Esophagus (tissue), 2 donors: ENCODE results near the gene DOCK2. TPM values are rescaled to one million over a fixed set of nuclear protein-coding genes. Genes with fewer than 3 reads are reported as not detected.

Experiments
- H3K27ac ChIP-seq, 2 donors: one replicate each; pipeline ENCODE4 v1.5.1; 2013; ENCODE audit warnings: low read depth in 2 of 2, mild to moderate bottlenecking in 2 of 2, inconsistent platforms in 1 of 2, low read length in 1 of 2, moderate library complexity in 1 of 2
- H3K27me3 ChIP-seq, 2 donors: one replicate each; pipeline ENCODE4 v1.6.1; 2013; ENCODE audit warnings: low read length in 2 of 2, control low read depth in 1 of 2, mild to moderate bottlenecking in 1 of 2; ENCODE audit not compliant: insufficient read depth in 2 of 2, control insufficient read depth in 1 of 2
- H3K36me3 ChIP-seq, 2 donors: one replicate each; pipeline ENCODE4 v1.6.1; 2013; ENCODE audit warnings: low read length in 1 of 2; ENCODE audit not compliant: control insufficient read depth in 2 of 2, insufficient read depth in 2 of 2
- H3K4me1 ChIP-seq, 2 donors: one replicate each; pipeline ENCODE4 v1.6.1; 2013; ENCODE audit warnings: low read length in 1 of 2; ENCODE audit not compliant: control insufficient read depth in 2 of 2, insufficient read depth in 2 of 2
- H3K4me3 ChIP-seq, 2 donors: one replicate each; pipeline ENCODE4 v1.5.1; 2013; ENCODE audit warnings: low read length in 2 of 2, mild to moderate bottlenecking in 2 of 2, low read depth in 1 of 2, moderate library complexity in 1 of 2
- H3K9me3 ChIP-seq, 2 donors: one replicate each; pipeline ENCODE4 v1.6.1; 2013; ENCODE audit warnings: mild to moderate bottlenecking in 2 of 2, low read depth in 1 of 2, low read length in 1 of 2, moderate library complexity in 1 of 2; ENCODE audit not compliant: control insufficient read depth in 2 of 2, insufficient read depth in 1 of 2
- WGBS, 2 donors: extraction: QIAGEN DNeasy Blood & Tissue Kit; methylation state at CpG; one replicate each; pipeline ENCODE4 v1.1.7; 2013; 5-methylcytosine and 5-hydroxymethylcytosine counted together
- polyA plus RNA-seq, 2 donors: library from polyadenylated mRNA; stranded (reverse); fragments of 200-250 nt; gene quantifications; one replicate each; pipeline ENCODE4 v1.2.3, GENCODE V29; 2013
- donor health status: healthy with polysubstance abuse.
- donor health status: Bipolar disorder and iron deficiency.

The DOCK2 gene
- polyA plus RNA-seq = 1 to 10 TPM in 1 of 2 donors, under 1 TPM in 1; 0.86 to 1.2 TPM

DNA sequence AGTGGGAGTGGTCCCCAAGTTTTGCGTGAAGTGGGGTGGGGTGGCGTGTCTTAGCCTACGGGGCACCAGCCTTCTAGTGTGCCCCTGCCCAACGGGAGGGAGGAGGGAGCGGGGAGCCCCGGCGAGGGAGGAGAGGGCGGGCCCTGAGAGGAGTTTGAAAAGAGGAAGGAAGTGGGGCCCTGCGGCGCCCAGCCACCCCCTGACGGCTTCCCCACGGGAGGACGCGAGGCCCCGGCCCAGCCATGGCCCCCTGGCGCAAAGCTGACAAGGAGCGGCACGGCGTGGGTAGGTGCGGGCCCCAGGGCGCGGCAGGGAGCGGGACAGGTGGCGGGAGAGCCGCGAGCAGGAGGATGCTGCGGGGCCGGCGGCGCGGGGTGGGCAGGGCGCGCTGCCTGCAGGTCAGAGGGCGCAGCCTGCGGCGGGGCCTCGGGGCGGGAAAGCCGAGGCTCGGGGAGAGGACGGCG lies at the start of gene DOCK2:
Gene DOCK2 (plus strand): TSS at position 191 of the 464 bp plus-strand sequence. CDS start 52 bp downstream, at position 243.
- no peaks in the 10 kb centered on the region for H3K36me3 ChIP-seq
- H3K4me3 ChIP-seq = peak within 1 kb of the TSS; percentile 32 to 47
- peak within 1 kb of the TSS in 1 of 2 donors; percentile 27 for H3K27ac ChIP-seq
- WGBS, 2 donors = 1% methylated on average over 37 to 42 of the region's 42 CpGs
- no peaks in the 10 kb centered on the region for H3K4me1 ChIP-seq
- no peaks in the 10 kb centered on the region for H3K27me3 ChIP-seq
- peaks cover 0 to 9% of the 10 kb centered on the region in 2 donors for H3K9me3 ChIP-seq

DNA sequence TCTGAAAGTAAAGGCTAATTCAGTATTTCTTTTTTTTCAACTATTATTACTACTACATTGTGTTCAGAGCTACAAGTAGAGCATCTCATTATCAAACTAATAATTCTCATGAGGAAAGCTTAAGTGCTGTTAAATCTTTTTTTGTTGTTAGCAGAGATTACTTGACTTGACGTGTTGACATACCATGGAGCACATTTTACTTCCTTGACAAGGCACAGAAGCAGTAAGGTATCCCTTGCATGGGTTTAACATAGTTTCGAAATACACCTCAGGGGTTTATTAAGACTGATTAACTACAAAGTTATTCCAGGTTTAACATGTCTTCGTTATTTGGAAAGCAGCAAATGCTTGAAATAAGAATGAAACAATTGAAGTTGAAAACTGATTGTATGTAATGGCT lies 46.5 kb upstream of the DOCK2 start:
- no peak overlapping the region for H3K27ac ChIP-seq
- no peak overlapping the region for H3K4me3 ChIP-seq
- H3K9me3 ChIP-seq = no peaks in the 10 kb centered on the region
- no peaks in the 10 kb centered on the region for H3K27me3 ChIP-seq
- H3K36me3 ChIP-seq = peaks cover 0 to 3% of the 10 kb centered on the region in 2 donors
- no peaks in the 10 kb centered on the region for H3K4me1 ChIP-seq
- WGBS, 2 donors = 64 to 71% methylated on average over 3 of the region's 3 CpGs

DNA sequence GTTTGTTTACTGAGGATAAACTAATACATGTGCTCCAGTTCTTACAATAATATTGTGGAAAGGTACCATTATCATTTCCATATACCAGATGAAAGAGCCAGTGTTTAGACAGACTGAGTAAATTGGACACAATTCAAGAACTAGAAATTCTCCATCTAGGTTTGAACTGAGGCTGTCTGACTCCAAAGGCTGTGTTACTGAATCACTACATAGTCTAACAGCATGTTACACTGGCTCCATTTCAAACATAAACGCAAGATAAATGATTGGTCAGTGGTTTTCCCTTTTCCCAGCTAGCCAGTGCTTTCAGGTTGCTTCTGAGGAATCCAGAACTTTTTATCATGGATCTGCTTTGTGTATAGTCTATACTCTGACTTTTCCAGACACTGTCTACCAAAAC lies 45.4 kb upstream of the DOCK2 start:
- Histone ChIP-seq H3K27ac (no peak overlapping the region), H3K36me3 (peaks cover 0 to 3% of the 10 kb centered on the region in 2 donors), H3K9me3 (no peaks in the 10 kb centered on the region), H3K27me3 (no peaks in the 10 kb centered on the region), H3K4me3 (no peak overlapping the region), H3K4me1 (no peaks in the 10 kb centered on the region)
- WGBS, 2 donors = 0 to 35% methylated on average over 1 of the region's 1 CpG

DNA sequence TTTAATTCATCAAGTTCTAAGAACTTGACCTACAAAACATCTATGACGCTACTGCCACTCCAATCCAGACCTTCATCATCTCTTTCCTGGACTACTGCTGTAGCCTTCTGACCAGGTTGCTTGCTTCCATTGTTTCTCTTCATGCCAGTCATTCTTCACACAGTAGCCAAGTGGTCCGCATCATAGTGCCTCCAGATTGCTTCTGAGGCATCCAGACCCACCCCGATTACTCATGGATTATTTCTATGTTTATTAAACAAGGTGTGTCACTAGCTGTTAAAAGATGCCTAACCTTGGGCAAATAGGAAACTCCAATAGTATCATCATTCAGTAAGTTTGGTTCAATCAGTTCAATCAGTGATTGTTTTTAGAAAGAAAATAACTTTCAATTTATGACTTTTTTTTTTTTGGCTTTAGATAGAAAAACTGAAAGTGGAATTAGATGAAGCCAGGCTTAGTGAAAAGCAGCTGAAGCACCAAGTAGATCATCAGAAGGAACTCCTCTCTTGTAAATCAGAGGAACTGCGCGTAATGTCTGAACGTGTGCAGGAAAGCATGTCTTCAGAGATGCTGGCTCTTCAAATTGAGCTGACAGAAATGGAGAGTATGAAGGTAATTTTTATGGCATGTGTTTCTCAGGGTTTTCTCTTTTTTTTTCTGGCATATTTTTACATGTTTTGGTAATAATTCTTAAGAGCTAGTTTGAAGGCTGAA lies 44.0 kb upstream of the DOCK2 start:
- H3K4me1 ChIP-seq = no peaks in the 10 kb centered on the region
- no peaks in the 10 kb centered on the region for H3K27me3 ChIP-seq
- WGBS, 2 donors = 91 to 93% methylated on average over 6 of the region's 6 CpGs
- no peaks in the 10 kb centered on the region for H3K9me3 ChIP-seq
- H3K36me3 ChIP-seq = peaks cover 0 to 3% of the 10 kb centered on the region in 2 donors
- H3K4me3 ChIP-seq = no peak overlapping the region
- H3K27ac ChIP-seq = no peak overlapping the region

DNA sequence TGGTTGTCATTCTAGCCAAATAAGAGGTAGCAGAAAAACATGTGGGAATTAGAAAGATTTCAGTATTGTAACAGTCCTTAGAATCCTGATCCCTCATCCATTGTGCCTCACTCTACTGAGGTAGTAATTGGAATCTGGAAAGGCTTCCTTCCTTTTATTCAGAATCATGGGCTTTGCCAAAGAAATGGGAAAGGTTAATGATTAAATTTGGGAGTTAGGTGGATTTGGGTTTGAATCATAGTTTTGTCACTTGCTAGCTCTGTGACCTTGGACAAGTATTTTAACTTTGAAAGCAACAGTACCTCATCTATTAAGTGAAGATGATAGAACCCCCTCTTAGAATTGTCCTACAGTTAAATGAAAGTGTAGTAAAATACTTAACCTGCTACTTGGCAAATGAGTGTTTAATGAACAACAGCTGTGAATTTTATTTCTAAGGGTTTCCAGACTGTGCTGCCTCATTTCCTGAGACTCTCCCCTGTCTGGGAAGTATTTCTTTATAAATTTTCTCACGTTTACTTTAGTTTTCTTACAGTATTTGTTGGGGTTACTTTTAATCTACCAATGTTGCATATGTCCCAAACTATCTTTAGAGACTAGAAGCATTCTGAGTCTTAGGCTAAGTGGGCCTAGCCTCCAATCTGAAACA lies 41.8 kb upstream of the DOCK2 start:
- 83 to 88% methylated on average over 1 of the region's 1 CpG for WGBS, 2 donors
- no peaks in the 10 kb centered on the region for H3K4me1 ChIP-seq
- no peak overlapping the region for H3K27ac ChIP-seq
- peaks cover 0 to 3% of the 10 kb centered on the region in 2 donors for H3K36me3 ChIP-seq
- no peaks in the 10 kb centered on the region for H3K27me3 ChIP-seq
- no peaks in the 10 kb centered on the region for H3K9me3 ChIP-seq
- H3K4me3 ChIP-seq = no peak overlapping the region

DNA sequence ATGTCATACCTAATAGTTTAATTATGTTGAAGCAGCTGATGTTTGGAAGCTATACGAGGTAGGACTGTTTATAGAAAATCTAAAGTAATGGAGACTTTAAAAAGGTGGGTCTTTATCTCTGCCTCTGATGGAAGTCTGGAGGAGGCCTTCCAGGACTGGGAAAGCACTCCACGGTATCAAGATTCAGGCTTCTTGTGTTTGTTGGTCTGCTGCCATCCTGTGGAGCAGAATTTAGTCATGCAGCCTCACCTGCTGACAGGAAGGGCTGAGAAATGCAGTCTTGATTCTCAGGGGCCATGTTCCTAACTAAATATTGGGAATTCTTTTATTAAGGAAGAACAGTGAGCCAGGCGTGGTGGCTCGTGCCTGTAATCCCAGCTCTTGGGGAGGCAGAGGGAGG lies 37.6 kb upstream of the DOCK2 start:
- Histone ChIP-seq H3K4me1 (no peaks in the 10 kb centered on the region), H3K4me3 (no peak overlapping the region), H3K27ac (no peak overlapping the region), H3K9me3 (no peaks in the 10 kb centered on the region), H3K27me3 (no peaks in the 10 kb centered on the region), H3K36me3 (peaks cover 0 to 3% of the 10 kb centered on the region in 2 donors)
- 86 to 89% methylated on average over 4 of the region's 4 CpGs for WGBS, 2 donors

DNA sequence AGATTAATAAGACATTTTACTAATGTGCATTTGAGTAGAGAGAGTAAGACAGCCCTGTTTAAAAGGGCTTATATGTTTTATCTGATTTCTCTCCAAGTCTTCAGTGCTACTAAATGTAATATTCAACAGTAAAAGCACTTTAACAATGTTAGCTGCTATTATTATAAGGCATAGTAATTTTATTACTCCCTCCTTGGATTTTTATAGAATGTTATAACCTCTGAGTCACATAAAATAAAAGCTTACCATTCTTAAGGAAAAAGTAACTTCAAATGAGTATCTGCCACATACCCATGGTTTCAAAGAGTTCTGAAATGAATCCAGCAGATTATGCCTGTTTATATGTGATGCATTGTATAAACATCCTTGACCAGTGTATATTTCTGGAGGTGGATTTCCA lies 34.5 kb upstream of the DOCK2 start:
- H3K27ac ChIP-seq = no peak overlapping the region
- no peaks in the 10 kb centered on the region for H3K4me1 ChIP-seq
- no peaks in the 10 kb centered on the region for H3K9me3 ChIP-seq
- no peak overlapping the region for H3K4me3 ChIP-seq
- no peaks in the 10 kb centered on the region for H3K27me3 ChIP-seq
- peaks cover 0 to 3% of the 10 kb centered on the region in 2 donors for H3K36me3 ChIP-seq

DNA sequence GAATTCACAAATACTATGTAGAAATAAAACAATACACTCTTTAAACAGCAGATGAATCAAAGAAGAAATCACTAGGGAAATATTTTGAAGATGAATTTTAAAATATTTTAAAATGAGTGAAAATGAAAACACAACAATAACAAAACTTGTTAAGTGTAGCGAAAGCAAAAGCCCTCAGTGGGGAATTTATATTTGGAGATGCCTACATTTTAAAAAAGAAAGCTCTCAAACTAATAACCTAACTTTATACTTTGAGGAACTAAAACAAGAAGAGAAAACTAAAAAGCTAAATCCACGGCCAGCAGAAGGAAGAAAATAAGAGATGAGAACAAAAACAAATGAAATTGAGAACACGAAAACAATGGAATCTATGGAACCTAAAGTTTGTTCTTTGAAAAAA lies 30.8 kb upstream of the DOCK2 start:
- H3K4me3 ChIP-seq = no peak overlapping the region
- 87 to 91% methylated on average over 3 of the region's 3 CpGs for WGBS, 2 donors
- no peaks in the 10 kb centered on the region for H3K4me1 ChIP-seq
- no peaks in the 10 kb centered on the region for H3K27me3 ChIP-seq
- H3K36me3 ChIP-seq = peaks cover 0 to under 1% of the 10 kb centered on the region in 2 donors
- no peak overlapping the region for H3K27ac ChIP-seq
- peaks cover 0 to 3% of the 10 kb centered on the region in 2 donors for H3K9me3 ChIP-seq

DNA sequence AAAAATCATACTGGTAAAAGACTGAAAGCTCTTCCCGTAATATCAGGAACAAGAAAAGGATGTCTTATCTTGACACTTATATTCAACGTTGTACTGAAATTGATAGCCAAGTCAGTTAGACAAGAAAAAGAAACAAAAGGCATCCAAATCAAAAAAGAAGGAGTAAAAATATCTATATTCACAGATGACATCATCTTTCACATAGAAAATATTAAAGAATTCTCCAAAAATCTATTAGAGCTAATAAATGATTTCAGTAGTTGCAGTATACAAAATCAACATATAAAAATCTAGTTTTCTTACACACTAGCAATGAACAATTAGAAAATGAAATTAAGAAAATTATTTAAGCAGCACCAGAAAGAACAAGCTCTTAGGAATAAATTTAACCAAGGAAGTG lies 29.2 kb upstream of the DOCK2 start:
- Histone ChIP-seq H3K27ac (no peak overlapping the region), H3K36me3 (no peaks in the 10 kb centered on the region), H3K9me3 (peaks cover 0 to 3% of the 10 kb centered on the region in 2 donors), H3K4me1 (no peaks in the 10 kb centered on the region), H3K27me3 (no peaks in the 10 kb centered on the region), H3K4me3 (no peak overlapping the region)
- 77 to 90% methylated on average over 2 of the region's 2 CpGs for WGBS, 2 donors
